SH-SY5Y (cell line): ENCODE results near the gene FYB2.

Experiments
- GATA2 ChIP-seq: IDR thresholded peaks from 2 replicates; pipeline ENCODE4 v1.6.1; 2011; ENCODE audit warnings: mild to moderate bottlenecking, low read depth, low read length
- GATA3 ChIP-seq: IDR thresholded peaks from 2 replicates; pipeline ENCODE4 v1.6.1; 2011; ENCODE audit warnings: low read depth, mild to moderate bottlenecking, low read length, moderate library complexity

DNA sequence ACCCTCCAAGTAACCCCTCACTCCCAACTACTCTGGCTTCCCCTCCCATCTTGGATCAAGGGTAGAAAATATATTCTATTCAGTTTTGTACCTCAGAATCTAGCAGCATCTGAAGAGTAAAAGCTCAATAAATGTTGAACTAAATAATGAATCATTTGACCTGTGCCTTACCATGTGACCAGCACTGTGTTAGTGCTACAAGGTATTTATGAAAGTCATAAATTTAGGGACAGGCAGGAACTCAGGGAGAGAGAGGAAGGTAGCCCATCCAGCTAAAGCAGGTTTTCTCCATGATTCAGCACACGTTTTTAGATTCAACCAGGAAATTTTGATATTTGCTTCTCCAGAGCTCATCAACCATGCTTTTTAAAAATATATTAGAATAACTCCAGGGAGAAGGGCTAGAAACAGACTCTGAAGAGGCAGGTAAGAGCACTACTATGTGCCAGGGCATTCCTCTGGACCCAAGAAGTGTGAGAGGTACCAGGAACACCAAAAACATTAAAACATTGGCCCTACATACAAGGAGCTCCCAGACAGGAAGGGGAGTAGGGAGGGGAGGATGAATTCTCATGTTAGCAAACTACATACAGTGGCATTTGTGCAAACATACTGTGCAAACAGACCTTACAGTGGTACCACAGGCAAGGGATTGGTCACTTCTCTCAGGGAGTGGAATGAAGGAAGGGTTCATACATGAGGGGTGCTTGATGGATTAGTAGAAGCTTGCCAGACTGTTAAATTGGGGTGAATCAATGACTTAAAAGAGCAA, 64.3 kb downstream of the FYB2 start:
- TF ChIP-seq GATA2 = no peak
- no peak for TF ChIP-seq GATA3
